K562 (cell line): ENCODE measurements around the gene SMAP2. TPM values are rescaled to one million over a fixed set of nuclear protein-coding genes. Genes with fewer than 3 reads are reported as not detected.

Source experiments
- ARID2 ChIP-seq: fragments of 450-650 bp; IDR thresholded peaks from 2 replicates; pipeline ENCODE4 v1.6.1; 2017; ENCODE audit warnings: antibody characterized with exemption, mild to moderate bottlenecking
- BHLHE40 ChIP-seq: IDR thresholded peaks from 2 replicates; pipeline ENCODE4 v1.6.1; 2011; ENCODE audit warnings: low read length, improper control_type of control experiment
- CBX2 ChIP-seq: fragments of 200-600 bp; sonication (generic); IDR thresholded peaks from one replicate; pipeline ENCODE4 v1.6.1; 2012; ENCODE audit warnings: mild to moderate bottlenecking, low read length, inconsistent platforms; ENCODE audit not compliant: insufficient read depth, poor library complexity, severe bottlenecking
- COPS2 ChIP-seq: fragments of 450-650 bp; conservative IDR thresholded peaks from 2 replicates; pipeline ENCODE4 v1.6.1; 2016; ENCODE audit warnings: mild to moderate bottlenecking, moderate library complexity
- ETS2 ChIP-seq: IDR thresholded peaks from 2 replicates; pipeline ENCODE4 v1.6.1; 2016; ENCODE audit warnings: borderline replicate concordance, missing genetic modification characterization, mild to moderate bottlenecking, moderate library complexity, missing compliant biosample characterization; ENCODE audit not compliant: poor library complexity, severe bottlenecking
- ETV6 ChIP-seq, 3 experiments: fragments of 150-350 bp in 1 of 3; sonication (generic) in 1 of 3; formaldehyde crosslinking in 1 of 3; IDR thresholded peaks; 2 replicates each; pipeline versions ENCODE4 v1.6.1 to v1.8.0; 2014 to 2022; ENCODE audit warnings: borderline replicate concordance in 2 of 3, low read depth in 2 of 3, antibody characterized with exemption in 1 of 3, low read length in 1 of 3, mild to moderate bottlenecking in 1 of 3, missing genetic modification reagents in 1 of 3
- FOXK2 ChIP-seq, 2 experiments: fragments of 450-650 bp; IDR thresholded peaks in 1 of 2; conservative IDR thresholded peaks in 1 of 2; 2 replicates each; pipeline ENCODE4 v1.6.1; 2016; ENCODE audit warnings: low read depth in 2 of 2, mild to moderate bottlenecking in 1 of 2
- HDAC1 ChIP-seq, 2 experiments: fragments of 450-650 bp; IDR thresholded peaks; 2 replicates each; pipeline ENCODE4 v1.6.1; 2016 to 2017; ENCODE audit warnings: inconsistent platforms in 1 of 2, mild to moderate bottlenecking in 1 of 2, moderate library complexity in 1 of 2
- KLF6 ChIP-seq: fragments of 250-450 bp; sonication (Bioruptor Pico); IDR thresholded peaks from 2 replicates; pipeline ENCODE4 v1.4.0; 2020; ENCODE audit warnings: mild to moderate bottlenecking, moderate library complexity, borderline replicate concordance
- MAFK ChIP-seq: IDR thresholded peaks from 2 replicates; pipeline ENCODE4 v1.6.1; 2011; ENCODE audit warnings: low read length, improper control_type of control experiment
- NBN ChIP-seq: fragments of 450-650 bp; IDR thresholded peaks from 2 replicates; pipeline ENCODE4 v1.6.1; 2016; ENCODE audit warnings: low read depth, mild to moderate bottlenecking
- PCBP2 ChIP-seq: fragments of 200-400 bp; formaldehyde crosslinking; IDR thresholded peaks from 2 replicates; pipeline ENCODE4 v1.6.1; 2018; ENCODE audit warnings: low read length, low read depth, mild to moderate bottlenecking, moderate library complexity; ENCODE audit not compliant: poor library complexity, severe bottlenecking
- RFX7 ChIP-seq: fragments of 250-450 bp; sonication (Bioruptor Pico); IDR thresholded peaks from 2 replicates; pipeline ENCODE4 v1.5.1; 2021; ENCODE audit warnings: mild to moderate bottlenecking
- STAT5A ChIP-seq: IDR thresholded peaks from 2 replicates; pipeline ENCODE4 v1.6.1; 2012; ENCODE audit warnings: low read length, inconsistent platforms, borderline replicate concordance
- VEZF1 ChIP-seq: fragments of 200-800 bp; sonication (Bioruptor generic); IDR thresholded peaks from 2 replicates; pipeline ENCODE4 v1.6.1; 2017; ENCODE audit warnings: missing genetic modification characterization, missing compliant biosample characterization
- ZBTB1 ChIP-seq: sonication (generic); formaldehyde crosslinking; IDR thresholded peaks from 2 replicates; pipeline ENCODE4 v1.8.1; 2023; ENCODE audit warnings: missing genetic modification reagents, low read depth, mild to moderate bottlenecking, borderline replicate concordance
- ZNF146 ChIP-seq: IDR thresholded peaks from one replicate; pipeline ENCODE4 v1.6.1; 2018; ENCODE audit warnings: missing compliant biosample characterization; ENCODE audit not compliant: unreplicated experiment
- polyA plus RNA-seq, 8 experiments: library from polyadenylated mRNA; depleted of rRNA in 4 of 8; stranded (reverse) in 5 of 8; unstranded in 3 of 8; fragments of >200 nt; fragmentation: Nextera tagmentation in 2 of 8; fragmentation: Illumina TruSeq in 1 of 8; extraction: Ambion mirVana in 2 of 8; extraction: Trizol in 1 of 8; gene quantifications; 2 replicates each; pipeline versions ENCODE4 v1.2.1 to v1.2.3, GENCODE V29; 2011 to 2014; ENCODE audit warnings: inconsistent platforms in 1 of 8, missing spikeins in 1 of 8
- total RNA-seq, 7 experiments: library from RNA; depleted of rRNA in 6 of 7; stranded (reverse); fragments of >200 nt in 6 of 7; fragmentation: Illumina TruSeq in 2 of 7; extraction: Trizol in 2 of 7; gene quantifications; 2 replicates each; pipeline versions ENCODE4 v1.2.1 to v1.2.3, GENCODE V29; 2011 to 2021; ENCODE audit warnings: low replicate concordance in 1 of 7
- TF ChIP-seq, protein P1 (sequence below), 2 experiments: fragments of 450-650 bp in 1 of 2; IDR thresholded peaks; 2 replicates each; pipeline ENCODE4 v1.6.1; 2011 to 2017; ENCODE audit warnings: low read depth in 2 of 2, antibody characterized with exemption in 1 of 2, borderline replicate concordance in 1 of 2, low read length in 1 of 2, mild to moderate bottlenecking in 1 of 2, mixed read lengths in 1 of 2; ENCODE audit not compliant: control insufficient read depth in 1 of 2
- TF ChIP-seq, protein P2 (sequence below): fragments of 250-450 bp; sonication (Bioruptor Pico); IDR thresholded peaks from 2 replicates; pipeline ENCODE4 v1.4.0; 2020

Gene SMAP2
- total and polyA plus RNA-seq, 9 of the 15 experiments (the other 6 are each of a cell fraction or from before 2014, with no cell fraction given), result 38.7 to 212 (median 94.1) TPM

DNA sequence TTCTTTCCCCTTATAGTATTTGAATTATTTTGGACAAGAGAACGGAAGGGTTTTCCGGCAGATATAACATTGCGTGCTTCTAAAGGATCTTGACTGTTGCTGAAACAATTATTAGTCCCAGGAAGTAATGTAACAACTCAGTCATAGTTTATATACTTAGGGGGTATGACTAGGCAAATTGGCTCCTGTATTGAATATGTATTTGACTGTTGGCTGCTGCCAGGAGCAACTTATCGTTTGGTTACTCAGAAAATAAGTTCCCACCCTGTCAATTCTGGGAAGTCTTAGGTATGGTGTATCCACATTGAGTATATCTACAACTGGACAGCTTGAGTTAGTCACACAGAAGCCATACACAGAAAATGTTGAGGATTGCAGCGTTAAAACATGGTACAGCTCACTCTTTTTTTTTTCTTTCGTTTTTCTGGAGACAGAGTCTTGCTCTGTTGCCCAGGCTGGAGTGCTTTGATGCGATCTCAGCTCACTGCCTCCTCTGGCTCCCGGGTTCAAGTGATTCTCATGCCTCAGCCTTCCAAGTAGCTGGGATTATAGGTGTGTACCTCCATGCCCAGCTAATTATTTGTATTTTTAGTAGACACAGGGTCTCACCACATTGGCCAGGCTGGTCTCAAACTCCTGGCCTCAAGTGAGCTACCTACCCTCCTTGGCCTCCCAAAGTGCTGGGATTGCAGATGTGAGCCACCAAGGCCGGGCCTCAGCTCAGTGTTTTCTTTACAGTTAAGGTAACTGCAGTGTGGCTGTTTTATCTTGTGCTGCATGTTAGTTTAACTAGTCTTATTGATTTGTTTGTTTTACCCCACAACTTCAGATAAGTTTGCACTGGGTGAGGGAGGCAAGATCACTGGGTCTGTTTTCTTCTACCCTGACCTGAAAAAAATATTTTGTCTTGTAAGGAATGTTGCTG is 10.2 kb downstream of the SMAP2 start (continued):
- TF ChIP-seq, protein P1, sequence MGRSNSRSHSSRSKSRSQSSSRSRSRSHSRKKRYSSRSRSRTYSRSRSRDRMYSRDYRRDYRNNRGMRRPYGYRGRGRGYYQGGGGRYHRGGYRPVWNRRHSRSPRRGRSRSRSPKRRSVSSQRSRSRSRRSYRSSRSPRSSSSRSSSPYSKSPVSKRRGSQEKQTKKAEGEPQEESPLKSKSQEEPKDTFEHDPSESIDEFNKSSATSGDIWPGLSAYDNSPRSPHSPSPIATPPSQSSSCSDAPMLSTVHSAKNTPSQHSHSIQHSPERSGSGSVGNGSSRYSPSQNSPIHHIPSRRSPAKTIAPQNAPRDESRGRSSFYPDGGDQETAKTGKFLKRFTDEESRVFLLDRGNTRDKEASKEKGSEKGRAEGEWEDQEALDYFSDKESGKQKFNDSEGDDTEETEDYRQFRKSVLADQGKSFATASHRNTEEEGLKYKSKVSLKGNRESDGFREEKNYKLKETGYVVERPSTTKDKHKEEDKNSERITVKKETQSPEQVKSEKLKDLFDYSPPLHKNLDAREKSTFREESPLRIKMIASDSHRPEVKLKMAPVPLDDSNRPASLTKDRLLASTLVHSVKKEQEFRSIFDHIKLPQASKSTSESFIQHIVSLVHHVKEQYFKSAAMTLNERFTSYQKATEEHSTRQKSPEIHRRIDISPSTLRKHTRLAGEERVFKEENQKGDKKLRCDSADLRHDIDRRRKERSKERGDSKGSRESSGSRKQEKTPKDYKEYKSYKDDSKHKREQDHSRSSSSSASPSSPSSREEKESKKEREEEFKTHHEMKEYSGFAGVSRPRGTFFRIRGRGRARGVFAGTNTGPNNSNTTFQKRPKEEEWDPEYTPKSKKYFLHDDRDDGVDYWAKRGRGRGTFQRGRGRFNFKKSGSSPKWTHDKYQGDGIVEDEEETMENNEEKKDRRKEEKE (IDR thresholded peaks at IDR 0.05; ENCODE audit: borderline replicate concordance in 1 of 2, control insufficient read depth in 1 of 2, low read depth in 2 of 2, low read length in 1 of 2), result no peak
- TF ChIP-seq ZBTB1 (CRISPR knock-in tag) (no peak), ETS2 (no peak), VEZF1 (CRISPR knock-in tag) (no peak; the same call in 1 of the 2 replicates), STAT5A (peak; percentile 95), NBN (no peak; the same call in 1 of the 2 replicates), HDAC1 (IDR thresholded peaks at IDR 0.05) (peak in 1 of 2 experiments; percentile 59; a peak in 2 of 4 replicates), MAFK (peak; percentile 81), PCBP2 (no peak), ZNF146 (no peak), BHLHE40 (no peak), RFX7 (CRISPR knock-in tag) (no peak), ARID2 (no peak; the same call in 1 of the 2 replicates), CBX2 (no peak), COPS2 (no peak), ETV6 (IDR thresholded peaks at IDR 0.05; ENCODE audit: borderline replicate concordance in 1 of 2, low read depth in 2 of 2, low read length in 1 of 2) (no peak), ETV6 (CRISPR knock-in tag; IDR thresholded peaks at IDR 0.05; ENCODE audit: borderline replicate concordance) (no peak), FOXK2 (conservative IDR thresholded peaks at IDR 0.05 in 1 of 2, IDR thresholded peaks at IDR 0.05 in 1 of 2; ENCODE audit: low read depth in 2 of 2) (0 out of 4 replicates have a peak, but pooled peaks of 1 of the 2 experiments have one; percentile 8), KLF6 (CRISPR knock-in tag) (0 out of 2 replicates have a peak, but pooled peaks have one; percentile 3)
- TF ChIP-seq, protein P2, sequence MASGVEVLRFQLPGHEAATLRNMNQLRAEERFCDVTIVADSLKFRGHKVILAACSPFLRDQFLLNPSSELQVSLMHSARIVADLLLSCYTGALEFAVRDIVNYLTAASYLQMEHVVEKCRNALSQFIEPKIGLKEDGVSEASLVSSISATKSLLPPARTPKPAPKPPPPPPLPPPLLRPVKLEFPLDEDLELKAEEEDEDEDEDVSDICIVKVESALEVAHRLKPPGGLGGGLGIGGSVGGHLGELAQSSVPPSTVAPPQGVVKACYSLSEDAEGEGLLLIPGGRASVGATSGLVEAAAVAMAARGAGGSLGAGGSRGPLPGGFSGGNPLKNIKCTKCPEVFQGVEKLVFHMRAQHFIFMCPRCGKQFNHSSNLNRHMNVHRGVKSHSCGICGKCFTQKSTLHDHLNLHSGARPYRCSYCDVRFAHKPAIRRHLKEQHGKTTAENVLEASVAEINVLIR, result no peak
